ENCODE data around the gene ELANE.
"Not testable (repeated sequence)": the region's sequence is repeated elsewhere in the genome, so short reads cannot be mapped to it uniquely, and the experiment has no call there.

The ELANE gene

GRCh38 chr19:876780-877314, 24.7 kb downstream of the ELANE start:
- CTCF ChIA-PET = no interaction called here
- POLR2A ChIA-PET = no interaction called here
- TF ChIP-seq BHLHE40 (IDR thresholded peaks at IDR 0.05; ENCODE audit: borderline replicate concordance) (no peak), ZNF384 (IDR thresholded peaks at IDR 0.05) (no peak), CTBP1 (IDR thresholded peaks at IDR 0.05; ENCODE audit: borderline replicate concordance) (no peak), L3MBTL2 (conservative IDR thresholded peaks at IDR 0.05) (no peak), ELF4 (IDR thresholded peaks at IDR 0.05) (no peak), LEF1 (IDR thresholded peaks at IDR 0.05; ENCODE audit: borderline replicate concordance) (no peak), PKNOX1 (IDR thresholded peaks at IDR 0.05) (no peak), SP1 (IDR thresholded peaks at IDR 0.05) (no peak), HDGF (IDR thresholded peaks at IDR 0.05; ENCODE audit: borderline replicate concordance) (no peak), SUZ12 (IDR thresholded peaks at IDR 0.05) (no peak), FOXM1 (IDR thresholded peaks at IDR 0.05; ENCODE audit: borderline replicate concordance) (no peak), FOXA1 (IDR thresholded peaks at IDR 0.05) (no peak), FOXK2 (IDR thresholded peaks at IDR 0.05) (no peak), TARDBP (IDR thresholded peaks at IDR 0.05) (no peak), ARNT (IDR thresholded peaks at IDR 0.05) (no peak), NFRKB (IDR thresholded peaks at IDR 0.05) (no peak)
- no peak for DNase-seq (ENCODE audit: extremely low spot score)

GRCh38 chr19:877992-878660, 26.0 kb downstream of the ELANE start:
- CTCF ChIA-PET; POLR2A ChIA-PET; DNase-seq (ENCODE audit: extremely low spot score): not testable (repeated sequence)

GRCh38 chr19:878751-879561, 26.9 kb downstream of the ELANE start:
- CTCF ChIA-PET; DNase-seq (ENCODE audit: extremely low spot score): not testable (repeated sequence)
- POLR2A ChIA-PET = interaction anchor here (1.3 kb wide), 1 partner anchor 14 kb away, joined by 3 read pairs; the partner anchor contains the start of genes MED16 and RNU6-9

- CTCF ChIA-PET = no interaction called here
- TF ChIP-seq HDGF (IDR thresholded peaks at IDR 0.05; ENCODE audit: borderline replicate concordance) (no peak), PKNOX1 (IDR thresholded peaks at IDR 0.05) (no peak), BHLHE40 (IDR thresholded peaks at IDR 0.05; ENCODE audit: borderline replicate concordance) (no peak), LEF1 (IDR thresholded peaks at IDR 0.05; ENCODE audit: borderline replicate concordance) (no peak), NFRKB (IDR thresholded peaks at IDR 0.05) (no peak), FOXM1 (IDR thresholded peaks at IDR 0.05; ENCODE audit: borderline replicate concordance) (no peak), FOXA1 (IDR thresholded peaks at IDR 0.05) (no peak)
- POLR2A ChIA-PET = interaction anchor here (1.3 kb wide), 1 partner anchor 13 kb away, joined by 3 read pairs; the partner anchor contains the start of genes MED16 and RNU6-9
- no peak for DNase-seq (ENCODE audit: extremely low spot score)
Observed at GRCh38 chr19:879711-880438, 27.8 kb downstream of the ELANE start.

- ChIA-PET CTCF (no interaction called here), POLR2A (interaction anchor here (0.7 to 1.5 kb wide), 2 partner anchors 12 to 28 kb away, joined by 3 to 4 read pairs; partner anchors contain the start of gene RNU6-9)
- TF ChIP-seq SUZ12 (IDR thresholded peaks at IDR 0.05) (no peak), PKNOX1 (IDR thresholded peaks at IDR 0.05) (no peak), HDGF (IDR thresholded peaks at IDR 0.05; ENCODE audit: borderline replicate concordance) (no peak), NFRKB (IDR thresholded peaks at IDR 0.05) (no peak), FOXA1 (IDR thresholded peaks at IDR 0.05) (no peak), ARNT (IDR thresholded peaks at IDR 0.05) (no peak), ZNF384 (IDR thresholded peaks at IDR 0.05) (no peak)
- no peak for DNase-seq (ENCODE audit: extremely low spot score)
Observed at GRCh38 chr19:881385-882071, 29.4 kb downstream of the ELANE start.
